ENCODE measurements around the gene TGFB1.

- TF ChIP-seq CTCF (conservative IDR thresholded peaks at IDR 0.05; ENCODE audit: low read length) = no peak
- no peak for TF ChIP-seq EZH2phosphoT487 (IDR thresholded peaks at IDR 0.05; ENCODE audit: borderline replicate concordance)
These were observed 47.8 kb upstream of the TGFB1 start for GRCh38 chr19:41401483-41401882.

Data from Loucy (cell line).